Stimulated activated CD8-positive, alpha-beta memory T cell treated with anti-CD3 and anti-CD28 coated beads, Interleukin-7, amount 100 ng/mL, for 1 hour (primary cell): Measurements from ENCODE around the gene TEN1.
A peak's percentile ranks its signal among the peaks of the same experiment; 100 is the strongest.

ENCODE experiments used
- DNase-seq, 2 donors: peaks; one replicate each; pipeline ENCODE4 v3.0.0-alpha.2; 2020; ENCODE audit warnings: low read depth in 2 of 2

The TEN1 gene

GRCh38 chr17:75976175-75976848, 2.7 kb upstream of the TEN1 start:
- DNase-seq, result no peak

- DNase-seq, result no peak
These were observed 706 bp downstream of the TEN1 start for GRCh38 chr17:75979705-75980187.

- DNase-seq, result no peak
These were observed 1.4 kb downstream of the TEN1 start for GRCh38 chr17:75980188-75981018.

GRCh38 chr17:75981019-75981615, 2.1 kb downstream of the TEN1 start:
- DNase-seq, result no peak

GRCh38 chr17:75983501-75984181, 4.6 kb downstream of the TEN1 start:
- no peak for DNase-seq

- no peak for DNase-seq
These were observed 6.9 kb downstream of the TEN1 start for GRCh38 chr17:75985986-75986385.

- DNase-seq, result no peak
These were observed 8.0 kb downstream of the TEN1 start for GRCh38 chr17:75987041-75987440.

- DNase-seq, result no peak
These were observed 12.4 kb downstream of the TEN1 start for GRCh38 chr17:75991396-75991795.

GRCh38 chr17:75994802-75995370, 15.8 kb downstream of the TEN1 start:
- no peak for DNase-seq

GRCh38 chr17:75995385-75995925, 16.4 kb downstream of the TEN1 start:
- no peak for DNase-seq

- DNase-seq, result no peak
These were observed 17.9 kb downstream of the TEN1 start for GRCh38 chr17:75996665-75997590.

GRCh38 chr17:75998327-75998795, 19.3 kb downstream of the TEN1 start:
- DNase-seq, result no peak

- DNase-seq, result peak in 1 of 2 donors; percentile 29
These were observed 21.1 kb downstream of the TEN1 start for GRCh38 chr17:76000016-76000754.

GRCh38 chr17:76000755-76001521, 21.9 kb downstream of the TEN1 start, which contains the start of gene CDK3:
Gene CDK3, plus strand, starts transcription at chr17:76000855. Its CDS starts 571 bp downstream, at chr17:76001426.
- DNase-seq, result no peak

- DNase-seq, result no peak
These were observed 23.1 kb downstream of the TEN1 start for GRCh38 chr17:76002100-76002499.

GRCh38 chr17:76003915-76004314, 24.9 kb downstream of the TEN1 start:
- no peak for DNase-seq

GRCh38 chr17:76004750-76005262, 25.8 kb downstream of the TEN1 start:
- no peak for DNase-seq
